HEK293 (cell line): Measurements from ENCODE around the gene BCL6.

Source experiments
- CTCF ChIA-PET: fragments of 350-600 bp; formaldehyde crosslinking; extraction: SDS; loops from one replicate; lab custom pipeline; 2021; ENCODE audit warnings: antibody characterized with exemption; lab: Yijun Ruan, JAX
- POLR2A ChIA-PET: fragments of 300-600 bp; formaldehyde crosslinking; extraction: SDS; loops from one replicate; lab custom pipeline; 2020; ENCODE audit warnings: antibody characterized with exemption, inconsistent platforms; lab: Yijun Ruan, JAX
- H3K27ac ChIP-seq: fragments of 200-500 bp; sonication (Bioruptor generic); 2 replicates; pipeline ENCODE4 v1.5.1; 2014; ENCODE audit warnings: low read depth, low read length, control low read depth, inconsistent platforms; ENCODE audit errors: extremely low read depth
- H3K36me3 ChIP-seq, 2 experiments: fragments of 200-500 bp in 1 of 2; sonication (Bioruptor generic) in 1 of 2; 1 replicate in 1 of 2; 2 replicates in 1 of 2; pipeline ENCODE4 v1.5.1; 2014 to 2017; ENCODE audit warnings: inconsistent platforms in 2 of 2, low read length in 2 of 2; ENCODE audit not compliant: control insufficient read depth in 2 of 2, insufficient read depth in 1 of 2
- H3K4me1 ChIP-seq: fragments of 200-500 bp; sonication (Bioruptor generic); 2 replicates; pipeline ENCODE4 v1.5.1; 2014; ENCODE audit warnings: mild to moderate bottlenecking, low read length, inconsistent platforms; ENCODE audit not compliant: control insufficient read depth, insufficient read depth
- H3K4me3 ChIP-seq: 2 replicates; pipeline ENCODE4 v1.5.1; 2011; ENCODE audit warnings: low read depth, mild to moderate bottlenecking, control low read depth, low read length, moderate library complexity
- H3K9me3 ChIP-seq: fragments of 200-500 bp; sonication (Bioruptor generic); 2 replicates; pipeline ENCODE4 v1.5.1; 2014; ENCODE audit warnings: low read depth, low read length, inconsistent platforms; ENCODE audit not compliant: control insufficient read depth, insufficient read depth
- HOXA7 ChIP-seq: sonication (generic); formaldehyde crosslinking; IDR thresholded peaks from 2 replicates; pipeline ENCODE4 v1.8.1; 2022; ENCODE audit warnings: missing genetic modification reagents, borderline replicate concordance
- KLF7 ChIP-seq: fragments of 450-650 bp; formaldehyde crosslinking; IDR thresholded peaks from 2 replicates; pipeline ENCODE4 v1.5.1; 2016; ENCODE audit warnings: missing biosample characterization, missing genetic modification characterization, borderline replicate concordance
- SETDB1 ChIP-seq: IDR thresholded peaks from one replicate; pipeline ENCODE4 v1.6.1; 2017; ENCODE audit warnings: mild to moderate bottlenecking, low read length, moderate library complexity, mixed read lengths; ENCODE audit not compliant: insufficient read length
- TCF7L2 ChIP-seq: IDR thresholded peaks from 2 replicates; pipeline ENCODE4 v1.6.1; 2011; ENCODE audit warnings: low read depth, mild to moderate bottlenecking, inconsistent platforms, low read length, moderate library complexity, borderline replicate concordance
- ZFP41 ChIP-seq: fragments of 450-650 bp; formaldehyde crosslinking; IDR thresholded peaks from 2 replicates; pipeline ENCODE4 v1.5.1; 2016; ENCODE audit warnings: missing biosample characterization, missing genetic modification characterization, borderline replicate concordance
- ZNF146 ChIP-seq: fragments of 450-650 bp; formaldehyde crosslinking; IDR thresholded peaks from 2 replicates; pipeline ENCODE4 v1.5.1; 2016; ENCODE audit warnings: missing biosample characterization, missing genetic modification characterization
- ZNF239 ChIP-seq: fragments of 450-650 bp; formaldehyde crosslinking; IDR thresholded peaks from 2 replicates; pipeline ENCODE4 v1.5.1; 2016; ENCODE audit warnings: missing biosample characterization, missing genetic modification characterization
- ZNF37A ChIP-seq: fragments of 450-650 bp; IDR thresholded peaks from 2 replicates; pipeline ENCODE4 v1.5.1; 2018; ENCODE audit warnings: missing biosample characterization, missing genetic modification characterization
- ZNF514 ChIP-seq: fragments of 450-650 bp; formaldehyde crosslinking; IDR thresholded peaks from 2 replicates; pipeline ENCODE4 v1.5.1; 2016; ENCODE audit warnings: missing biosample characterization, missing genetic modification characterization
- ZNF558 ChIP-seq: fragments of 450-650 bp; formaldehyde crosslinking; IDR thresholded peaks from 2 replicates; pipeline ENCODE4 v1.5.1; 2016; ENCODE audit warnings: missing biosample characterization, missing genetic modification characterization
- ZNF624 ChIP-seq: fragments of 450-650 bp; formaldehyde crosslinking; IDR thresholded peaks from 2 replicates; pipeline ENCODE4 v1.5.1; 2017; ENCODE audit warnings: missing biosample characterization, missing genetic modification characterization
- ZNF791 ChIP-seq: fragments of 450-650 bp; formaldehyde crosslinking; IDR thresholded peaks from 2 replicates; pipeline ENCODE4 v1.5.1; 2016; ENCODE audit warnings: missing biosample characterization, missing genetic modification characterization
- ZSCAN23 ChIP-seq: fragments of 450-650 bp; formaldehyde crosslinking; IDR thresholded peaks from 2 replicates; pipeline ENCODE4 v1.5.1; 2016; ENCODE audit warnings: missing biosample characterization, missing genetic modification characterization
- TF ChIP-seq, protein P1 (sequence below): fragments of 450-650 bp; formaldehyde crosslinking; conservative IDR thresholded peaks from 2 replicates; pipeline ENCODE4 v1.5.1; 2016; ENCODE audit warnings: low read depth, missing biosample characterization, missing genetic modification characterization
- TF ChIP-seq, protein P2 (sequence below): fragments of 450-650 bp; formaldehyde crosslinking; IDR thresholded peaks from 2 replicates; pipeline ENCODE4 v1.5.1; 2016; ENCODE audit warnings: missing biosample characterization, missing genetic modification characterization, low read depth
- TF ChIP-seq, protein P3 (sequence below): fragments of 450-650 bp; formaldehyde crosslinking; IDR thresholded peaks from 2 replicates; pipeline ENCODE4 v1.5.0; 2017; ENCODE audit warnings: missing biosample characterization, missing genetic modification characterization, borderline replicate concordance
- TF ChIP-seq, protein P4 (sequence below): fragments of 450-650 bp; formaldehyde crosslinking; IDR thresholded peaks from 2 replicates; pipeline ENCODE4 v1.5.1; 2017; ENCODE audit warnings: missing biosample characterization, missing genetic modification characterization
- TF ChIP-seq, protein P5 (sequence below): fragments of 450-650 bp; formaldehyde crosslinking; optimal IDR thresholded peaks from 2 replicates; pipeline ENCODE3; 2016; ENCODE audit warnings: missing biosample characterization, mild to moderate bottlenecking, missing genetic modification characterization
- TF ChIP-seq, protein P6 (sequence below): fragments of 450-650 bp; formaldehyde crosslinking; IDR thresholded peaks from 2 replicates; pipeline ENCODE4 v1.5.1; 2016; ENCODE audit warnings: missing biosample characterization, missing genetic modification characterization

BCL6 gene

DNA sequence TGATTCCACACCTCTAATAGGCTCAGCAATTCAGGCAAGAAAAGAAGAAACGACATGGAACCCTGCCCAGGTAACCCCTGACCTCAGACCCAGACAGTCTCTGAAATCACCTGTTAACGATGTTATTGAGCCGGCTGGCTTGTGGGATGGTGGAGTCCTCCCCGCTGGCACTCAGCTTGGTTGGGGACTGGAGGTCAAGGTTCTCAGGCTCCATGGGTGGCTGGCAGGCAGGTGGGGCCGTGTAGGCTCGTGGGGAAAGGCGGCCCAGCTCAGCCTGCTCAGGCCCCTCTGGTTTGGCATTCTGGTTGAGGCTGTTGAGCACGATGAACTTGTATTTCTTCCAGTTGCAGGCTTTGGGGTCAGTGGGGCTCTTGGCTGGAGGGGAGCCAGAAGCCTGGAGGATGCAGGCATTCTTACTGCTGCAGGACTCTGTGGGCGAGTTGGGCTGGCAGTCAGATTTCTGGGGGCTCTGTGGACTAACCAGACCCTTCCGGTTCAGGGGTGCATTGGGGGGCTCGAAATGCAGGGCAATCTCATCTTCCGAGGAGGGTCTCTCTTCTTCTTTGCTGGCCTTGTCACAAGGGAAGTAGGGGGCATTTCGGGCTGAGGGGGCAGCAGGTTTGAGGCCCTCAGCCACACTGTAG, 16.2 kb downstream of the BCL6 start (continued):
- TF ChIP-seq SETDB1 = no peak
- no peak for TF ChIP-seq ZNF146 (tag by site-specific recombination)
- TF ChIP-seq ZNF624 (tag by site-specific recombination) = no peak

DNA sequence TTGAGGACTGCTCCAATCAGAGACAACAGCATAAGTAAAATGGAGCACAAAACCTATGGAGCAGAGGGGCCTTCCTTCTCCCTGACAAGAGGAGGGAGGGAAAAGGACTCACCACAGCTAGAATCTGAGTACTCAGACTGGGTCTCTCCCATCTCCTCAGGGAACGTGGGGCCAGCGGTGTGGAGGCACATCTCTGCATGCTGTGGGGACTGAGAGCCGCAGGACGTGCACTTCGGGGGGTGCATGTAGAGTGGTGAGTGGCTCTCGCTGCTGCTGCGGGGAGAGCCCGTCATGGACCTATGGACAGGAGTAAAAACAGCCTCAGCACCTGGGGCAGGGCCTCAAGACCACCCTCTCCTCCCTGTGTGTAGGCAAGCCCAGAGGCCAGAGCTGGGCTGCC, 17.0 kb downstream of the BCL6 start:
- ChIA-PET POLR2A (no interaction called here), CTCF (interaction anchor here (0.6 kb wide), 1 partner anchor 1509 kb away, joined by 3 read pairs; no protein-coding TSS in a partner anchor)
- no peaks in the 10 kb centered on the region for H3K4me1 ChIP-seq
- peaks cover 0 to 96% of the 10 kb centered on the region in 2 experiments; a peak in 1 of 3 replicates for H3K36me3 ChIP-seq
- H3K9me3 ChIP-seq = no peaks in the 10 kb centered on the region
- no peak overlapping the region for H3K27ac ChIP-seq
- H3K4me3 ChIP-seq = no peak overlapping the region
- TF ChIP-seq SETDB1 = no peak
- TF ChIP-seq ZNF791 = no peak
- TF ChIP-seq, protein P1, sequence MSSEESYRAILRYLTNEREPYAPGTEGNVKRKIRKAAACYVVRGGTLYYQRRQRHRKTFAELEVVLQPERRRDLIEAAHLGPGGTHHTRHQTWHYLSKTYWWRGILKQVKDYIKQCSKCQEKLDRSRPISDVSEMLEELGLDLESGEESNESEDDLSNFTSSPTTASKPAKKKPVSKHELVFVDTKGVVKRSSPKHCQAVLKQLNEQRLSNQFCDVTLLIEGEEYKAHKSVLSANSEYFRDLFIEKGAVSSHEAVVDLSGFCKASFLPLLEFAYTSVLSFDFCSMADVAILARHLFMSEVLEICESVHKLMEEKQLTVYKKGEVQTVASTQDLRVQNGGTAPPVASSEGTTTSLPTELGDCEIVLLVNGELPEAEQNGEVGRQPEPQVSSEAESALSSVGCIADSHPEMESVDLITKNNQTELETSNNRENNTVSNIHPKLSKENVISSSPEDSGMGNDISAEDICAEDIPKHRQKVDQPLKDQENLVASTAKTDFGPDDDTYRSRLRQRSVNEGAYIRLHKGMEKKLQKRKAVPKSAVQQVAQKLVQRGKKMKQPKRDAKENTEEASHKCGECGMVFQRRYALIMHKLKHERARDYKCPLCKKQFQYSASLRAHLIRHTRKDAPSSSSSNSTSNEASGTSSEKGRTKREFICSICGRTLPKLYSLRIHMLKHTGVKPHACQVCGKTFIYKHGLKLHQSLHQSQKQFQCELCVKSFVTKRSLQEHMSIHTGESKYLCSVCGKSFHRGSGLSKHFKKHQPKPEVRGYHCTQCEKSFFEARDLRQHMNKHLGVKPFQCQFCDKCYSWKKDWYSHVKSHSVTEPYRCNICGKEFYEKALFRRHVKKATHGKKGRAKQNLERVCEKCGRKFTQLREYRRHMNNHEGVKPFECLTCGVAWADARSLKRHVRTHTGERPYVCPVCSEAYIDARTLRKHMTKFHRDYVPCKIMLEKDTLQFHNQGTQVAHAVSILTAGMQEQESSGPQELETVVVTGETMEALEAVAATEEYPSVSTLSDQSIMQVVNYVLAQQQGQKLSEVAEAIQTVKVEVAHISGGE = no peak

DNA sequence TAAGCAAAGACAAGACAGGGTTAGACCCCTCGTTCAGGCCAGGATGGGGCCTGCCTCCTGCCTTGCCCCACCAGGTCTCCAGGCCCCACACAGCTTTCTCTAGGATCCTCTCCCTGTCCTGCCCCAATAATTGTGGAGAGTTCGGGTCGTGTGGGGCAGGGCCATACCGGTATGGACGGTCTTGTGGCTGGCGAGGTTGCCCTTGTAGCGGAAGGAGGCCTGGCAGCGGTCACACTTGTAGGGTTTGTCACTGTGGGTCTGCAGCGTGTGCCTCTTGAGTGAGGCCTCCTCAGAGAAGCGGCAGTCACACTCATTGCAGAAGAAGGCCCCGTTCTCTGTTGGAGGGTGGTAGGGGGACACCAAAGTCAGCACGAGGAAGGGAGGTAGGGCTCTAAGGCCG, 18.7 kb downstream of the BCL6 start:
- no peaks in the 10 kb centered on the region for H3K4me1 ChIP-seq
- no peaks in the 10 kb centered on the region for H3K9me3 ChIP-seq
- ChIA-PET CTCF (no interaction called here), POLR2A (no interaction called here)
- no peak overlapping the region for H3K4me3 ChIP-seq
- H3K27ac ChIP-seq = no peak overlapping the region
- H3K36me3 ChIP-seq = peaks cover 0 to 93% of the 10 kb centered on the region in 2 experiments; a peak in 2 of 3 replicates
- TF ChIP-seq TCF7L2 (no peak), ZNF558 (no peak), ZNF514 (no peak), HOXA7 (CRISPR knock-in tag) (no peak), KLF7 (tag by site-specific recombination) (no peak), ZNF37A (tag by site-specific recombination) (no peak), ZFP41 (no peak), ZNF239 (tag by site-specific recombination) (no peak), ZSCAN23 (tag by site-specific recombination) (no peak)
- TF ChIP-seq, protein P2, sequence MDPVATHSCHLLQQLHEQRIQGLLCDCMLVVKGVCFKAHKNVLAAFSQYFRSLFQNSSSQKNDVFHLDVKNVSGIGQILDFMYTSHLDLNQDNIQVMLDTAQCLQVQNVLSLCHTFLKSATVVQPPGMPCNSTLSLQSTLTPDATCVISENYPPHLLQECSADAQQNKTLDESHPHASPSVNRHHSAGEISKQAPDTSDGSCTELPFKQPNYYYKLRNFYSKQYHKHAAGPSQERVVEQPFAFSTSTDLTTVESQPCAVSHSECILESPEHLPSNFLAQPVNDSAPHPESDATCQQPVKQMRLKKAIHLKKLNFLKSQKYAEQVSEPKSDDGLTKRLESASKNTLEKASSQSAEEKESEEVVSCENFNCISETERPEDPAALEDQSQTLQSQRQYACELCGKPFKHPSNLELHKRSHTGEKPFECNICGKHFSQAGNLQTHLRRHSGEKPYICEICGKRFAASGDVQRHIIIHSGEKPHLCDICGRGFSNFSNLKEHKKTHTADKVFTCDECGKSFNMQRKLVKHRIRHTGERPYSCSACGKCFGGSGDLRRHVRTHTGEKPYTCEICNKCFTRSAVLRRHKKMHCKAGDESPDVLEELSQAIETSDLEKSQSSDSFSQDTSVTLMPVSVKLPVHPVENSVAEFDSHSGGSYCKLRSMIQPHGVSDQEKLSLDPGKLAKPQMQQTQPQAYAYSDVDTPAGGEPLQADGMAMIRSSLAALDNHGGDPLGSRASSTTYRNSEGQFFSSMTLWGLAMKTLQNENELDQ (tag by site-specific recombination) = no peak
- TF ChIP-seq, protein P3, sequence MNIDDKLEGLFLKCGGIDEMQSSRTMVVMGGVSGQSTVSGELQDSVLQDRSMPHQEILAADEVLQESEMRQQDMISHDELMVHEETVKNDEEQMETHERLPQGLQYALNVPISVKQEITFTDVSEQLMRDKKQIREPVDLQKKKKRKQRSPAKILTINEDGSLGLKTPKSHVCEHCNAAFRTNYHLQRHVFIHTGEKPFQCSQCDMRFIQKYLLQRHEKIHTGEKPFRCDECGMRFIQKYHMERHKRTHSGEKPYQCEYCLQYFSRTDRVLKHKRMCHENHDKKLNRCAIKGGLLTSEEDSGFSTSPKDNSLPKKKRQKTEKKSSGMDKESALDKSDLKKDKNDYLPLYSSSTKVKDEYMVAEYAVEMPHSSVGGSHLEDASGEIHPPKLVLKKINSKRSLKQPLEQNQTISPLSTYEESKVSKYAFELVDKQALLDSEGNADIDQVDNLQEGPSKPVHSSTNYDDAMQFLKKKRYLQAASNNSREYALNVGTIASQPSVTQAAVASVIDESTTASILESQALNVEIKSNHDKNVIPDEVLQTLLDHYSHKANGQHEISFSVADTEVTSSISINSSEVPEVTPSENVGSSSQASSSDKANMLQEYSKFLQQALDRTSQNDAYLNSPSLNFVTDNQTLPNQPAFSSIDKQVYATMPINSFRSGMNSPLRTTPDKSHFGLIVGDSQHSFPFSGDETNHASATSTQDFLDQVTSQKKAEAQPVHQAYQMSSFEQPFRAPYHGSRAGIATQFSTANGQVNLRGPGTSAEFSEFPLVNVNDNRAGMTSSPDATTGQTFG = no peak
- TF ChIP-seq, protein P4, sequence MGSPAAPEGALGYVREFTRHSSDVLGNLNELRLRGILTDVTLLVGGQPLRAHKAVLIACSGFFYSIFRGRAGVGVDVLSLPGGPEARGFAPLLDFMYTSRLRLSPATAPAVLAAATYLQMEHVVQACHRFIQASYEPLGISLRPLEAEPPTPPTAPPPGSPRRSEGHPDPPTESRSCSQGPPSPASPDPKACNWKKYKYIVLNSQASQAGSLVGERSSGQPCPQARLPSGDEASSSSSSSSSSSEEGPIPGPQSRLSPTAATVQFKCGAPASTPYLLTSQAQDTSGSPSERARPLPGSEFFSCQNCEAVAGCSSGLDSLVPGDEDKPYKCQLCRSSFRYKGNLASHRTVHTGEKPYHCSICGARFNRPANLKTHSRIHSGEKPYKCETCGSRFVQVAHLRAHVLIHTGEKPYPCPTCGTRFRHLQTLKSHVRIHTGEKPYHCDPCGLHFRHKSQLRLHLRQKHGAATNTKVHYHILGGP (tag by site-specific recombination) = no peak
- TF ChIP-seq, protein P5, sequence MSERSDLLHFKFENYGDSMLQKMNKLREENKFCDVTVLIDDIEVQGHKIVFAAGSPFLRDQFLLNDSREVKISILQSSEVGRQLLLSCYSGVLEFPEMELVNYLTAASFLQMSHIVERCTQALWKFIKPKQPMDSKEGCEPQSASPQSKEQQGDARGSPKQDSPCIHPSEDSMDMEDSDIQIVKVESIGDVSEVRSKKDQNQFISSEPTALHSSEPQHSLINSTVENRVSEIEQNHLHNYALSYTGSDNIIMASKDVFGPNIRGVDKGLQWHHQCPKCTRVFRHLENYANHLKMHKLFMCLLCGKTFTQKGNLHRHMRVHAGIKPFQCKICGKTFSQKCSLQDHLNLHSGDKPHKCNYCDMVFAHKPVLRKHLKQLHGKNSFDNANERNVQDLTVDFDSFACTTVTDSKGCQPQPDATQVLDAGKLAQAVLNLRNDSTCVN = no peak
- TF ChIP-seq, protein P6, sequence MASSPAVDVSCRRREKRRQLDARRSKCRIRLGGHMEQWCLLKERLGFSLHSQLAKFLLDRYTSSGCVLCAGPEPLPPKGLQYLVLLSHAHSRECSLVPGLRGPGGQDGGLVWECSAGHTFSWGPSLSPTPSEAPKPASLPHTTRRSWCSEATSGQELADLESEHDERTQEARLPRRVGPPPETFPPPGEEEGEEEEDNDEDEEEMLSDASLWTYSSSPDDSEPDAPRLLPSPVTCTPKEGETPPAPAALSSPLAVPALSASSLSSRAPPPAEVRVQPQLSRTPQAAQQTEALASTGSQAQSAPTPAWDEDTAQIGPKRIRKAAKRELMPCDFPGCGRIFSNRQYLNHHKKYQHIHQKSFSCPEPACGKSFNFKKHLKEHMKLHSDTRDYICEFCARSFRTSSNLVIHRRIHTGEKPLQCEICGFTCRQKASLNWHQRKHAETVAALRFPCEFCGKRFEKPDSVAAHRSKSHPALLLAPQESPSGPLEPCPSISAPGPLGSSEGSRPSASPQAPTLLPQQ (tag by site-specific recombination) = no peak
